Lung (tissue), 12 donors: ENCODE measurements around the gene CDC42EP1. TPM values are rescaled to one million over a fixed set of nuclear protein-coding genes. Genes with fewer than 3 reads are reported as not detected.

Experiments
- ATAC-seq: fragments of 200-7000 bp; cut with Tn5 transposase; one replicate; pipeline ENCODE4 v1.9.1; 2020; ENCODE audit warnings: moderate number of reproducible peaks; ENCODE audit not compliant: insufficient read depth, low FRiP score
- DNase-seq, 3 donors: peaks; one replicate each; pipeline ENCODE4 v3.0.0-alpha.2; 2013 to 2017
- H3K27ac ChIP-seq, 2 donors: one replicate each; pipeline ENCODE4 v1.5.1; 2013; ENCODE audit warnings: mild to moderate bottlenecking in 2 of 2, moderate library complexity in 2 of 2, control low read depth in 1 of 2, inconsistent platforms in 1 of 2, low read depth in 1 of 2, low read length in 1 of 2
- H3K27me3 ChIP-seq, 3 donors: one replicate each; pipeline ENCODE4 v1.5.1; 2013; ENCODE audit warnings: low read length in 2 of 3; ENCODE audit not compliant: control insufficient read depth in 3 of 3, insufficient read depth in 3 of 3
- H3K36me3 ChIP-seq, 4 donors: one replicate each; pipeline ENCODE4 v1.5.1; 2013; ENCODE audit warnings: low read length in 4 of 4, mild to moderate bottlenecking in 1 of 4, moderate library complexity in 1 of 4; ENCODE audit not compliant: control insufficient read depth in 4 of 4, insufficient read depth in 4 of 4
- H3K4me1 ChIP-seq, 5 donors: one replicate each; pipeline ENCODE4 v1.5.1; 2013; ENCODE audit warnings: low read length in 5 of 5, mild to moderate bottlenecking in 2 of 5, moderate library complexity in 1 of 5; ENCODE audit not compliant: control insufficient read depth in 5 of 5, insufficient read depth in 5 of 5
- H3K4me3 ChIP-seq: one replicate; pipeline ENCODE4 v1.5.1; 2013; ENCODE audit warnings: mild to moderate bottlenecking, control low read depth, moderate library complexity
- H3K9ac ChIP-seq, 2 donors: one replicate each; pipeline ENCODE4 v1.5.1; 2013; ENCODE audit warnings: low read length in 2 of 2, control low read depth in 1 of 2; ENCODE audit not compliant: insufficient read depth in 1 of 2
- H3K9me3 ChIP-seq, 4 donors: one replicate each; pipeline ENCODE4 v1.5.1; 2013; ENCODE audit warnings: low read length in 3 of 4, mild to moderate bottlenecking in 1 of 4, moderate library complexity in 1 of 4; ENCODE audit not compliant: control insufficient read depth in 4 of 4, insufficient read depth in 3 of 4
- WGBS, 2 donors: extraction: QIAGEN DNeasy Blood & Tissue Kit; methylation state at CpG; one replicate each; pipeline ENCODE4 v1.1.7; 2013; 5-methylcytosine and 5-hydroxymethylcytosine counted together
- polyA plus RNA-seq, 2 donors: library from polyadenylated mRNA; stranded (reverse); fragments of 200-250 nt; gene quantifications; one replicate each; pipeline ENCODE4 v1.2.1, GENCODE V29; 2013
- total RNA-seq, 2 donors: library from RNA; depleted of rRNA in 1 of 2; stranded (reverse); fragments of >200 nt in 1 of 2; gene quantifications; one replicate each; pipeline ENCODE4 v1.2.1, GENCODE V29; 2014 to 2021
- TF ChIP-seq, protein P1 (sequence below): IDR thresholded peaks from 2 replicates; pipeline ENCODE4 v1.5.1; 2012; ENCODE audit warnings: mild to moderate bottlenecking; ENCODE audit errors: control extremely low read depth, extremely low read depth
- donor health status: control.
- donor health status: control.
- donor health status: Bipolar disorder and iron deficiency.
- donor health status: healthy.
- donor health status: DM: yes; HTN: yes; CAD: no.

Gene CDC42EP1
- total and polyA plus RNA-seq, 4 donors = 23.9 to 77.0 (median 51.9) TPM

GRCh38 chr22:37557321-37558001, 2.8 kb upstream of the CDC42EP1 start:
- TF ChIP-seq, protein P1, sequence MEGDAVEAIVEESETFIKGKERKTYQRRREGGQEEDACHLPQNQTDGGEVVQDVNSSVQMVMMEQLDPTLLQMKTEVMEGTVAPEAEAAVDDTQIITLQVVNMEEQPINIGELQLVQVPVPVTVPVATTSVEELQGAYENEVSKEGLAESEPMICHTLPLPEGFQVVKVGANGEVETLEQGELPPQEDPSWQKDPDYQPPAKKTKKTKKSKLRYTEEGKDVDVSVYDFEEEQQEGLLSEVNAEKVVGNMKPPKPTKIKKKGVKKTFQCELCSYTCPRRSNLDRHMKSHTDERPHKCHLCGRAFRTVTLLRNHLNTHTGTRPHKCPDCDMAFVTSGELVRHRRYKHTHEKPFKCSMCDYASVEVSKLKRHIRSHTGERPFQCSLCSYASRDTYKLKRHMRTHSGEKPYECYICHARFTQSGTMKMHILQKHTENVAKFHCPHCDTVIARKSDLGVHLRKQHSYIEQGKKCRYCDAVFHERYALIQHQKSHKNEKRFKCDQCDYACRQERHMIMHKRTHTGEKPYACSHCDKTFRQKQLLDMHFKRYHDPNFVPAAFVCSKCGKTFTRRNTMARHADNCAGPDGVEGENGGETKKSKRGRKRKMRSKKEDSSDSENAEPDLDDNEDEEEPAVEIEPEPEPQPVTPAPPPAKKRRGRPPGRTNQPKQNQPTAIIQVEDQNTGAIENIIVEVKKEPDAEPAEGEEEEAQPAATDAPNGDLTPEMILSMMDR = no peak
- no peak for ATAC-seq
- Histone ChIP-seq H3K4me3 (no peak overlapping the region), H3K36me3 (peaks cover 0 to 4% (median 3%) of the 10 kb centered on the region in 4 donors), H3K9me3 (no peaks in the 10 kb centered on the region), H3K27ac (peak overlapping the region; percentile 4 to 47), H3K27me3 (no peaks in the 10 kb centered on the region), H3K9ac (no peak overlapping the region), H3K4me1 (peaks cover 0 to 31% (median 16%) of the 10 kb centered on the region in 5 donors)
- 59 to 72% methylated on average over 7 of the region's 7 CpGs for WGBS, 2 donors
- no peak for DNase-seq

DNA sequence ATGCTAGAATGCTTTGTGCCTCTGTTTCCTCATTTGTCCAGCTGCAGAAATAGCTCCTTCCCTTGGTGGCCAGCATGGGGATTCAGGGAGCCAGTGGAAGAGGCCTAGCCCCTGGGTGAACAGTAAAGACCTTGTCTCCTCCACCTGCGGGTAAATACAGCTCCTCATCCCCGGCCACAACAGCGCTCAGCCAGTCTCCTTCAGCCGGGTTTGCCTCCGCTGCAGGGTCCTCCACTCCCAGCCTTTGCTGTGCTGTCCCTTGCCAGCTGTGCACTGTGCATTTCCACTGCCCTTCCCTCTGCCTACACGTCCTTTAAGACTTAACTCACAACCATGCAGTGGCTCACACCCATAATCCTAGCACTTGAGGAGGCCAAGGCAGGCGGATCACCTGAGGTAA, 1.5 kb upstream of the CDC42EP1 start:
- no peaks in the 10 kb centered on the region for H3K27me3 ChIP-seq
- H3K4me3 ChIP-seq = no peak overlapping the region
- no peak overlapping the region for H3K9ac ChIP-seq
- peak overlapping the region in 1 of 2 donors; percentile 54 for H3K27ac ChIP-seq
- DNase-seq (no peak), ATAC-seq (no peak)
- peaks cover 0 to 4% (median 4%) of the 10 kb centered on the region in 4 donors for H3K36me3 ChIP-seq
- 83 to 86% methylated on average over 7 of the region's 7 CpGs for WGBS, 2 donors
- H3K9me3 ChIP-seq = no peaks in the 10 kb centered on the region
- TF ChIP-seq, protein P1 = no peak
- peaks cover 0 to 36% (median 24%) of the 10 kb centered on the region in 5 donors for H3K4me1 ChIP-seq

DNA sequence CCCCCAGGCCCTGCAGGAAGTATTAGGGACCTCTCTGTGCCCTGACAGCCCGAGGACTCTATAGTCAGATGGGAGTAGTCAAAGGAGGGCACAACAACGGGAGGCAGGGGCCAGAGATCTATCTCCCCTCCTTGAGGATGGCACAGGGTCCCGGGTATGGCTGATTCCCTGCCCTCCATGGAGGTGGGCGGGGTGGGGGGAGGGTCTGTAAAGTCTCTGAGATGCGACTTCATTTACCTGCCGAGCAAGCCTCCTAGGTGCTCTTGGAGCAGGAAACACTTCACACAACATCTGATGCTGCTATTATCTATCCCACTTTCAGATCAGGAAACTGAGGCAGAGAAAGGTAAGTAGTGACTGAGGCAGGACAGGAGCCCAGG, 769 bp upstream of the CDC42EP1 start:
- peak overlapping the region; percentile 22 for H3K4me3 ChIP-seq
- no peaks in the 10 kb centered on the region for H3K27me3 ChIP-seq
- TF ChIP-seq, protein P1 = no peak
- WGBS, 2 donors = 70 to 75% methylated on average over 6 of the region's 6 CpGs
- DNase-seq (no peak), ATAC-seq (no peak)
- H3K9ac ChIP-seq = peak overlapping the region; percentile 46 to 67
- peak overlapping the region; percentile 81 to 89 for H3K27ac ChIP-seq
- H3K9me3 ChIP-seq = no peaks in the 10 kb centered on the region
- H3K36me3 ChIP-seq = peaks cover 0 to 6% (median 4%) of the 10 kb centered on the region in 4 donors
- peaks cover 0 to 43% (median 24%) of the 10 kb centered on the region in 5 donors for H3K4me1 ChIP-seq
